ENCODE results near the gene FLAD1.
A peak's percentile ranks its signal among the peaks of the same experiment; 100 is the strongest.

FLAD1 gene

DNA sequence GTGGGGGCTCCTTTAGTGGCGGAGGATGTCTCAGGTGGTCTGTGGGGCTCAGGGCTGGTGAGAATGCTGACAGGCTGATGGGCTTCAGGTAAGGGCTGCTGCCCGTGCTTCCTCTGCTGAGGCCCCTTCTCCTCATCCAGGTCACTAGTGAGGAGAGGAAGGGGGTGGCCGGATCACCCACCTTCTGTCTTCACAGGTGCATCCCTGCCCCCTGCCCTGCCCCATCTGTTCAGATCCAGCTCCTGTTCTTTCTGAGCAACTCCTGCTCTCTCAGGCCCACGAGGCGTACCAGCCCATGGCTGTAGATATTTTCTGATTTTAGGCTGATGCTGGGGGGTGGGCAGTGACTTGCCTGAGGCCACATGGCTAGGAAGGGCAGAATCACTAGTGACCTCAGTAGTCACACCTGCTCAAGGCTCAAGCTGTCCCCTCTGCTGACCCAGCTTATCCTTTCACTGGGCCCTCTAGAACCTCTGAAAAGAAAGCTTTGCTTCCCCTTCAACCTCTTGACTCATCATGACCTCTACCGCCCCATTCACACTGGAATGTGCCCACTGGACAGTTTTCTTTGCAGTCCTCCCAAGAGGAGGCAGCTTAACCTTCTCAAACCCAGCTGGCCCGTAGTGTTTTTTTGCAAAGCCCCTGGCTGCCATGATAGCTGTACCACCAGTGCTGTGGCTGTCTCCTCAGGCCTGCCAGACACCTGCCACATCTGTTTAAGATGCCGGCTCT lies 35.6 kb downstream of the FLAD1 start:
- DNase-seq: peak; percentile 34

DNA sequence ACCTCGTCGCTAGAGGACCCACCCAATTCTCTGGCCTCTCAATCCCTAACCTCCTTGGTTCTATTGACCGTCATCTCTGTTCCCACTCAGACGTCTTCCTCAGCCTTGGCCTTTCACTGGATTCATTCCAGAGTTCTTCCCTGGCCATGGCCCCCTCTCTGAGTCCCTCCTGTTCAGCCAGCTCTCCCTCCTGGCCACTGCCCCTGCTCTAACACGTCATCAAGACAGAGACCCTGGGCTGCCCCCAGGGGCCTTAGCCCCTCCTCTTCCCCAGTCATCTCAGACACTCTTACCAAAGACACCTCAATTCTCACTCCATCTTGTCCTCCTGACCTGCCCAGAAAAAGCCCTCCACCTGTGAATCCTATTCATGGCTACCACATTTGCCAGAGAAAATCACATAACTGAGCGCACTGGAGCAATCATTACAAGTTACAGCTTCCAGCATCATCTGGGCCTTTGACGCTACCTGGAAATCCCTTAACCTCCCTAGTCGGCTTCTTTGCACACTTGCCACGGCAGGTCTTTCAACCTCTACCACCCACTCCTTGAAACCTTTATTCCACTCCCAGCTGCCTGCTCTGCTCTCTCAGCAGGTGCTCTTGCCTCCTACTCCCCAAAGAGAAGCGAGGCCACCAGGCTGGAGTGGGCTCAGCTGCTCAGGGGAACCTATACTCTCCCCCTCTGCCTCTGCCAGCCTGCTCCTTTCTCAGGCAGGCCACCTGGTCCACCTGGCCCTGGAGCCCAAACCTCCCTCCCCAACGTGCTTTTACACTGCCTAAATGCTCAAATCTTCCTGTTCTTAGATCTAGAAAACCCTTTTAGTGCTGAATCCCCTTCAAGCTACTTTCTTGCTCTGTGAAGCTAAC lies 36.5 kb downstream of the FLAD1 start:
- no peak for DNase-seq

DNA sequence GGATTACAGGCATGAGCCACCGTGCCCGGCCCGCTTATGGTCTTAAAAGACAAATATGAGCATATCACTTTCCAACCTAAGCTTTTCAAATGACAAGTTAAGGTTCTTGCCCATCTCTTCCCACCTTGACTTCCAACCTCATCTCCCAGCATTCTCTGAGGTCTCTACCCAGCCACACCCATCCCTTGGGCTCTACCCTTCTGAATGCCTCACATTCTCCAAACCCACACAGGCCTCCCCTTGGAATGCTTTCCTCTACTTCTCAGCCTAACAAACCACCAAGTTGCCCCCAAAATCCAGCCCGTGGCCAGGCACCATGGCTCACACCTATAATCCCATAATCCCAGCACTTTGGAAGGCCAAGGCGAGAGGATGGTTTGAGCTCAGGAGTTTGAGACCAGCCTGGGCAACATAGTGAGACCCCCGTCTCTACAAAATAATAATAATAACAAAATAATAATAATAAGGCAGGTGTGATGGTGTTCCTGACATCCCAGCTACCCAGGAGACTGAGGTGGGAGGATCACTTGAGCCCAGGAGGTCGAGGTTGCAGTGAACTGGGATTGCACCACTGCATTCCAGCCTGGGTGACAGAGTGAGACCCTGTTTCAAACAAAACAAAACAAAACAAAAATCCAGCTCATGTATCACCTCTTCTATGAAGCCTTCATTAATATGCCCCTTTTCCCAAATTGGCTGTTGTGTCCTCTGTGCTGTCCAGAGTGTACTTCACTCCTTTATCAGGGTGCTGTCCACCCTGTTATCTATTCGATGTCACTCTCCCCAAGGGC lies 39.2 kb downstream of the FLAD1 start:
- DNase-seq: no peak

DNA sequence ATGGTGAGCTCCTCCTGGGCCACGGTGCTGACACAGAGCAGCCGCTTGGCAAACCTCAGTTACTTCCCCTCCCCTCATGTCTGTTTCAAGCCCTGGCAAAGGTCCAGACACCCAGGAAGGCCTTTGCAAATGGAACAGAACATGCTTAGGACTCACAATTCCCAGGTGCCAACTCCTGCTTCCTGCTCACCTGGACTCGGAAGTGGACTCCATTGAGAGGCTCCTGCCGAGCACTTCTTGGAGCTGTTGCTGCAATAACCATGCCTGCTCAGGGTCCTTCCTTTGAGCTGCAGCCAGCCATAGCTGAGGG lies 39.7 kb downstream of the FLAD1 start:
- DNase-seq: no peak

DNA sequence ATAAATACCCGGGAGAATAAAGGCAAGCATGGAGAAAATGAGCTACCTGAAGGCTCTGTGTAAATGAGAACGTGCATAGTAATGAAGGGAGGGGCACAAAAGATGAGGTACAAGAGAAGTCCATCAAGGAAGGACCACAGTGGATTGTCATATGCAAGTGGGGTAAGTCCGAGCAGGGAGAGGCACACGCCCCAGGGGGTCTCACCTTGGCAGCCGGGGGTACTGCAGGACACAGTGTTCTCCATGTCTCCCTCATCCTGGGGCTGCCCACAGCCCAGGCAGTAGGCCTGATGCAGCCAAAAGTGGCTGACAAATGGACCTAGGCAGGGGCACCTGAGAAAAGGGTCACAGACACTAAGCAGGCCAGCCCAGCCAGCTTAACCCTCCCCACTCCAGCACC lies 40.5 kb downstream of the FLAD1 start:
- no peak for DNase-seq

DNA sequence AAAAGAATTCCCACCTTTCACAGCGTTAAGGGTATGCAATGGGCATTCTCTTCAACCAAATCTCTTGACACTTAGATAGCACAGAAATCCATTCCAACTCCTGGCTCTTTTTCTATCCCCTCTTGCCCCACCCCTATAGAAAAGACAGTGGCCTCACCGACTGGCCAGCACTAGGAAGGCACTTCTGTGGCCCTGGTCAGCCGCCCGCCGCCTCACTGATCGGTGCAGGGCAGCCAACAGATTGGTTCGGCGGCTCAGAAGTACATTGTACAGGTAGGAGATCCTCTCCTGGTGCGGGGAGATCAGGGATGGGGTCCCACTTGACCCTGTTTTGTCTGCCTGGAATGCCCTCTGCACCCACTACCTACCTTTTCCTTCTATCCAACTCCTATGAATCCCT lies 41.2 kb downstream of the FLAD1 start:
- no peak for DNase-seq

DNA sequence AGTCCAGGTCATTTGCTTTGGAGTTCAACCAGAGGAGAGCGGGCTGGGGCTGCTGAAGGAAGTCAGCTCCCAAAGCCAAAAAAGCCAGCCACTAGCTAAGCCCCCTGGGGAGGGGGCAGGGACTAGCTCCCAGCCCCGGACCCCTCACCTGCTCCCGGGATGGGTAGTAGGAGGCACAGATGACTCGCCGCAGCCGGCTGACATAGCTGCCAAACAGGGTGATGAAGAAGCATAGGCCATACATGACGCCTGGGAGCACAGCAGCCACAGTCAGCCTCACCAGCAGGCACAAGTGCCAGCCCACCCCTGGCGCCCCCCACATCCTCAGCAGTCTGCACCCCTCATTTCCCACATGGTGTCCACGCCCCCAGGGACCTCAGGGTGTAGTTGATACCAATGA lies 43.0 kb downstream of the FLAD1 start:
- DNase-seq: no peak

DNA sequence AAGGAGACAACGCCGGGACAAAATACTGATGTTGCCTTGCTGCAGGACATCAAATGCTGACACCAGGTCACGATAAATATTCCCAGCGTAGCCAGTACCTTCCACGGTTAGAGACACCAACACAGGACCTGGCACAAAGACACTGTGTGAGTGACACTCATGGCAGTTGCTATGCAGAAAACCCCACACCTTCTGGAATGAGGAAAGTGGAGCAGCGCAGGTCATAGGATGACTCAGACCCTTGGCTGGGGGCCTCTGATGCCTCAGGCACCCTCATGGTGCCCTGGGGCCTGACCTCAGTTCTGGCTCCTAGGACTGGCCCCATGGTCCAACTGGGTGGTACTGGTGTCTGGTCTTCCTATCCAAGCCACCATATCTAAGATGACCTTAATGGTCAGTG lies 43.4 kb downstream of the FLAD1 start:
- no peak for DNase-seq

DNA sequence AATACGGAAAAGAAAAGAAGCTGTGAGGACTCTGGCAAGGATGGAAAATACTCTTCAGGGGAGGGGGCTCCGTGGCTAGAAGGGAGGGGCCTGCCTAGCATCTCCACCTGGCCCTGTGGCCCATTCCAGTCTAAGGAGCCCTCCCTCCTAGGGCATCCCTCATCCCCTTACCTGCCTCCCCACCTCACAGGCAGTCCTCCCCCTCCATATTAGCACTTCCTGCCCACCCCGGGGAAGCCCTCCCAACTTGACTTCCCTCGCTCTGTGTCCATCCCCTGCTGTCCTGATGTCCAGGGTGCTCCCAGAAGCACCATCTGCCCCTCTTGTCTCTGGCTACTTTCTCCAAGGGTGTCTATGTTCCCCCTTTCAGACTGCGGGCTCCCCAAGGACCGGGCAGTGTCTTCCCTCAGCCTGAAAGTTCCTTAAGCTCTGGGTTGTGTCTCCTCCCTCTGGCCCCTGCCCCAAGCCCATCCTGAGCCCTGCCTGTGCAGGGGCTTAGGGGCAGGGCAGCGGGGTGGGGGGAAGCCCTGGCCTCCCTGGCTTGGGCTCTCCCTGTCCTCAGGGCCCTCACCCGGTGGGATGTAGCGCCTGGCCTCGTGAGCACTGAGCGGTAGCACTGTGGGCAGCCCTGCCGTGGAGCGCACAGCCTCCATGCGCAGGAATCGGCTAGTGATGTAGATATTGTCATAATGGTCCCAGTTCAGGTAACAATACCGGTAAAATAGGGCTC lies 46.5 kb downstream of the FLAD1 start:
- no peak for DNase-seq

DNA sequence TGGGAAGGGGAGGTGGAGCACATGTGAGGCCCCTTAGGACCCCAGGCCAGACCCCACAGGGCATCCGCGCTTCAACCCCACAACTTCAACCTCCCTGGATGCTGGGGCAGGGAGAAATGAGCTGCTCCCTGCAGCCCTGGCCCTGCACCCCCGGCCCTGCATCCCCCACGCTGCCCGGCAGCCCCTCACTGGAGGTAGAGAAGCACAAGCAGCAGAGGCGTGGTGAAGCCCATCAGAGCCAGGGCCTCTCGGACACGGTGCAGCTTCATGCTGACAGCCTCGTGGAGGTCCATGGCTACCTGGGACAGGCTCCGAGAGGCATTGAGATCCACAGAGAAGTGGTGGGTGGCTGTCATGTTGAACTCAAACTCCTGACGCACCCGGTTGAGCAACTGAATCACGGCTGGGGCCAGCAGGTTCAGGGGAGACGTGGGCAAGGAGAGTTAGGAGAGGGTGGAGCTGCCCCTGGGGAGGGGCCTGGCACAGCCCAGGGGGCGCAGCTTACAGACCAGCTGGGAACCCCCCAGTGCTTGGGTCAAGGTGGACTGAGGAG lies 47.2 kb downstream of the FLAD1 start:
- no peak for DNase-seq

DNA sequence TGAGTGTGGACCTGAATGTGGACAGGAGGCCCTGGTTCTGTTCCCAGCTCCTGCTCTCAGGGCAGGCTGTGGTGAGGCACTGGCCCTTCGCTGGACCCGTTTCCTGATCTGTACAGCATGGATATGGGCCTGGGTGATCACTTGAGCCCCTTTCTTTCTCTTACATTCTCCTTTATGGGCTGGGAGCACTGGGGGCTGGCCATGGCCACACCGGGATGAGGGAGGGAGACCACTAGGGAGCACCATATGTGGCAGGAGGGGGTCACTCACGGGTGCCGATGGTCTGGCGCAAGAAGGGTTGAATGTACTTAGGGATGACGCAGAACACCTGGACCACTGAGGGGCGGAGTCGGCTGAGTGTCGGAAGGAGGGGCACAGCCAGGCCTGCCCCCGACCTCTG lies 47.8 kb downstream of the FLAD1 start:
- no peak for DNase-seq

DNA sequence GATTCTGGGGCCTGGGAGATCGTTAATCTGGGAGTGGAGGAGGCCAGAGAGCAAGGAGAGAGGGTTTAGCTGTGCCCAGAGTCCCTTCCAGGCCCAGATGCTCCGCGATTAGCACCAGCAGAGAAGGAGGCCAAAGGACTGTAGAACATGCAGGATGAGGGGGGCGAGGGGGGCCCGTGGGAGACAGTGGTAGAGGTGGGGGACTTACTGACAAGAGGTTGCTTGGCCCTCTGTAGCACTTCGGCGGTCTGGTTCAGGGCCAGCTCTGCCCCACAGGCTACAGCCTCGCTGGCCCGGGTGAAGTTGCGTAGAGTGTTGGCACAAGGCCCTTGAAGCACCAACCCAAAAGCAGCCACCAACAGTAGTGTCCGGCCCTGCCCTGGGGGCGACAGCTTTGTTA lies 49.7 kb downstream of the FLAD1 start:
- no peak for DNase-seq

DNA sequence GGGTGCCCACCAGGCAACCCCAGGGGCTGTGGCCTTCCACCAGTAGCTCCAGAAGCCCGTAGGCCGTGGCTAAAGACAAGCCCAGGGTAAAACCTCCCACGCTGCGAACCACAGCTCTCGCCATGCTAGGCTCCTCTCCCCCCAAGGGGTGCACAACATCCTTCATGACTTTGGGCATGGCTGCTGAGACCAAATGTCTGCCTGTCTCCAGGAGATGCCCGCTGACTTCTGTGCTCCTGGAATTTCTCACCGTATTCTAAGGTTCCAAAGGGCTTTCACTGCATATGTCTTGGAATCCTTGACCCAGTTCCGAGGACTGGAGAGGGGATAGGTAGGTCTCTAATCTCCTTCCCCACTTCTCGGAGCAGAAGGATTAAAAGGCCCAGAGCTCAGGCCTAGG lies 50.4 kb downstream of the FLAD1 start, which contains the start of the genes DCST1 and DCST2:
Gene DCST1 (plus strand): TSS at position 301 of the 400 bp plus-strand sequence. CDS start 213 bp downstream, outside the sequence.
Gene DCST2 (minus strand): TSS at position 258 of the 400 bp plus-strand sequence. CDS start 80 bp downstream, at position 178.
- DNase-seq: no peak

DNA sequence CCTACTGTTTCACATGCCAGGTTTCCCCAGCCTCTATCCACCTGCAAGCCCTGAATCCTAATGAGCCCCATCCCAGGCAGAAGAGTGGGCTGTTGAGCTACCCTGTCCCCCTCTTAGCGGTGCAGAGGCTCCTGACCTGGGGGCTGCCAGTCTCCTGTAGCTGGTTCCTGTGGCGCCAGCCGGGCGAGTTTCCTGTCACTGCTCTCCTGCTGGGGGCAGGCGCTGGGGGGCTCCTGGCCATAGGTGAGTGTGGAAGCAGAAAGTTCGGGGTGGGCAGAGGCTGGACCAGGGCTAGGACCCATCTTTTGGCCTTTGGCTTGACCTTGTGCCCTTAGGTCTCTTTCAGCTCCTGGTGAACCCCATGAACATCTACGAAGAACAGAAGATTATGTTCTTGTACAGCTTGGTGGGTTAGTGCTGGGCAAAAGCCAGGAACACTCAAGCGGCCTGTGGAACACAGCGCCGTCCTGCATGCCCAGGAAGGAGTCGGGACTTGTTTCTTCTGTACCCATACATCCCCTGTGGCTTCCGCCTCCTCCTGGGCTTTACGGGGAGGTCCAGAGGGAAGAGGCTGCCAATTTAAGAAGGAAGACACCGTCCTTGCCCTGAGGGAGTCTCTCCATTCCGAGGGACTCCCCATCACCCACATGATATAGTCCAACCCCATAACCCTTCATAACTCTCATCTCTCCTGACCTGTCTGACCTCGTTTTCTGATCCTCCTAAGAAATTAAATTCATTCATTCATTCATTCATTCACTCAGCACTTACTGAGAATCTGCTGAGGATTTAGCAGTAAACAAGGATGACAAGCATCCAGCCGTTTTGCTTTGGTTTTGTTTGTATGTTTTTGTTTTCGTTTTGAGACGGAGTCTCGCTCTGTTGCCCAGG lies 51.4 kb downstream of the FLAD1 start:
- no peak for DNase-seq

DNA sequence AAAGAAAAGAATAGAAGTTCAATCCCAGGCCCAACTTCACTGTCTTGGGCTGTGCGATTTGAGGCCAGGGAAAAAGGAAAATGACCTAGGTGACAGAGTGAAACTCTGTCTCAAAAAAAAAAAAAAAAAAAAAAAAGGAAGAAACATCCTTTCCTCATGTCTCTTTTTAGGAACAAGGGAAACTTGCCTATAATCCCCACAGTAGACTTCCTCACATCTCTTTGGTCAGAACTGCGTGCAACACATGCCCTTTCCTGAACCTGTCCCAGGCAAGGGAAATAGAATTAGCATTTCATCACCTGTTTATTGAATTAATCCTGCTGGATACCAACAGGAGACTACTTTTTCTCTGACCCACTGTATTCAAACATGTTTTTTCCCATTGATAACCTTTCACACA lies 52.8 kb downstream of the FLAD1 start:
- peak; percentile 81 for DNase-seq

DNA sequence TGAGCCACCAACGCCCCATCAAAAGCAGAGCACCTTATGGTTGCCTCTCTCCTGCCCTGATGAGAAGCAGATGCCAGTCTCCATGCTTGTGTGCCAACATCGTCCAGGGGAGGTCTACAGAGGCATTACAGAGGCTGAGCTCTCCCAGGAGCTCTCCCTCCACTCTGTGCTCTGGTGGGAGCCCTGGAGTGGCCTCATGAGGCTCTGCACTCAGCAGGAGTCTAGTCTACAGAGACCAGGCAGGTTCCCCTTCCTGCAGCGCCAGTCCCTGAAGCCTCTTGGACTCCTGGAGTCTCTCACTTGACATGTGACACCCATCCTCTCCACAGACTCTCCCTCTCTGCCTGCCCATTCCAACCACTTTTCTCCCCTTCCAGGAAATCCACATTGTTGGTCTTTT lies 53.9 kb downstream of the FLAD1 start:
- DNase-seq: no peak

DNA sequence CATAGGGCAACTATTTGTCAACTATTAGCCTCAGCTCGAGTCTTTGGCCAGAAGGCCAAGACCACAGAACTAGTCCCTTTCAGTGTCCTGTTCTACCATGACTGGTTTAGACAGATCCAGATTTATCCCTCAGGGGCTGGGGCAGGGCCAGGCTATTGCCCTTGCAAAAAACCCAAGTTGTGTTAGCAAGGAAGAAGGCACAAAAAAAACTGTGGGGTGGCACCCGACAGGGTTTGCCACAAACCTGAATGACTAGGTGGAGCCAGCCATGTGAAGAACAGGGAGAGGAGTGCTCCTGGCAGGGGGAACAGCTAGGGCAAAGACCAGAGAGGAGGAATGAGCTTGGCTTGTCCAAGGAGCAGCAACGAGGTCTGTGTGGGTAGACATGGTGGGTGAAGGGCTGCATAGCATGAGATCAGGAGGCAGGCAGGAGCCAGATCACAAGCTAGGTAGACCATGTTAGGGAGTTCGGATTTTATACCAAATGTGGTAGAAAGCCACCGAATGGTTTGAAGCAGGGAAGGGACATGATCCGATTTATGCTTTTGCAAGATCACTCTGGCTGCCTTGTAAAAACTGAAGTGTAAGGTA lies 54.8 kb downstream of the FLAD1 start:
- DNase-seq: no peak

DNA sequence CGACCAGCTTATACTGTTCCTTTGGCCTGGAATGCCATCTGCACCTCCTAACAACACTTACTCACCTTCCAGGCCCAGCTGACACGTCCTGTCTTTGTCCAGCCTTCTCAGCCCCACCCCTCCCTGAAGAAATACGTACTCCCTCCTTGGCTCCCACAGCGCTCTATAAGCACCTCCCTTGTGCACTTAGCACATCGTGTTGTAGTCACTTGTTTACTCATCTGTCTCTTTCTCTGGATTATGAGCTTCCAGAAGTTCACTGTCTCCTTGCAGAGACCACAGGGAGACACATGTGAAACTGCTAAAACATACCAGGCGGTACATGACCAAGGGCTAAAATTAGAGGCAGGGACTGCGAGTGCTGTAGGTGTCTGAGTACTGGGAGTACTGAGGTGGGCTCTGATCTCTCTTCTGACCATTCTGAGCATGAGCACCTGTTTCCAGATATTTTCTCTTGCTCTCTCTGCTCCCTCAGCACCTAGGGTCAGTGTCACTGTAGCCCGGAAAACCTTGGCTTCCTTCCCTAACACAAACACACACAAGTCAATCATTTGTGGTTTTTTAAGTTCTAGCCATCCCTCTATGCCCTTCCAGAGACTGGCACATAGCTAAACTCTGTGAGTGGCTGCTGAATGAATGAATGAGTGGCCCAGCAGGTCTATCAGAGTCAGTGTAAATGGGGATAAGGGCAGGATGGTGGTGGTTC lies 55.6 kb downstream of the FLAD1 start:
- peak; percentile 23 for DNase-seq

DNA sequence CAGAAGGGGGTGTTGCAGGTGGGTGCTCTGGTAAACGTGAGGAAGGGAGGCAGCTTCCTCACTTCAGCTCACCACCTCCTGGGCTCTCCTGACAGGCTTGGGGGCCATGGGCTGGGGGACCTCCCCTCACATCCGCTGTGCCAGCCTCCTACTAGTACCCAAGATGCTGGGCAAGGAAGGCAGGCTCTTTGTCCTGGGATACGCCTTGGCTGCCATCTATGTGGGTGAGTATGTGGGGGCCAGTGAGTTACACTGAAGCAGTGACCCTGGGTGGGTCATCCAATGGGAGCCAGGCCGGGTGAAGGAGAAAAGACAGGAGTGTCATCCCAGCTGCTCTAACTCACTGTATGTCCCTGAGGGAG lies 56.1 kb downstream of the FLAD1 start:
- no peak for DNase-seq

DNA sequence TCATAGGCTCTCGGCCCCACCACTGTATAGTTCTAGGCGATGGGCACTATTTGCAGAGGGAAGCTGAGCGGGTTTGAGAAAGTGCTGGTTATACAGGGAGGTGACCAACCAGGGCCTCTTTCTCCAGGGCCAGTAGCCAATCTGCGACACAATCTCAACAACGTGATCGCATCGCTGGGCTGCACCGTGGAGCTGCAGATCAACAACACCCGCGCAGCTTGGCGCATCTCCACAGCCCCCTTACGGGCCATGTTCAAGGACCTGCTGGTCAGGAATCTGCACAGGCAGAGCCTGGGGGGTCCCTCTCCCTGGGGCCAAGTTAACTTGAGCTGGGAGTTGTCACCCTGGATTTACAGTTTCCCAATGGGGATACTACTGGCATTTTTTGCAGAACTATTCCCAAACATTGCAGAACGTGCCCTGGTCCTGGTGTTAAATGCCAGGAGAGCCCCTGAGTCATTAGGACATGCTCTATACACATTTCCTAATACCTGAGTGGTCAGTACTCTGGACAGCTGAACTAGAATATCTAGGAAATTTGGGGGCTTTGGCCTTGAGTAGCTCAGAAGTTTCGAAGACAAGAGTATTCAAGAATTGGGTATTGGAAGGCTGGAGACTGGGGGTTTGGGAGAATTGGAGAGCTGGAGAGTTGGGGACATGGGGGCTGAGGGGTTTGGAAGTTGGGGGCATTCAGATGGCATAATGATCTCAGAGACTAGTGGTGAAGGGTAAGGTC lies 57.4 kb downstream of the FLAD1 start:
- no peak for DNase-seq
